ENCODE data around the gene SSH2.
"Not testable (repeated sequence)": the region's sequence is repeated elsewhere in the genome, so short reads cannot be mapped to it uniquely, and the experiment has no call there.

The SSH2 gene

DNA sequence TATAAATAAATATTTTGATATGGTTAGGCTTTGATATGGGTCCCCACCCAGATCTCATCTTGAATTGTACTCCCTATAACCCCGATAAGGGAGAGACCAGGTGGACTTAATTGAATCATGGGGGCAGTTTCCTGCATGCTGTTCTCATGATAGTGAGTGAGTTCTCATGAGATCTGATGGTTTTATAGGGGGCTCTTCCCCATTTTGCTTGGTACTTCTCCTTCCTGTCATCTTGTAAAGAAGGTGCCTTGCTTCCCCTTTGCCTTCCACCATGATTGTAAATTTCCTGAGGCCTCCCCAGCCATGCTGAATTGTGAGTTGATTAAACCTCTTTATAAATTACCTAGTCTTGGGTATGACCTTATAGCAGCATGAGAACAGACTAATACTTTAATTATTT, 55.7 kb downstream of the SSH2 start:
- not testable (repeated sequence) for DNase-seq (ENCODE audit: low read depth in 2 of 2, low spot score in 1 of 2)

DNA sequence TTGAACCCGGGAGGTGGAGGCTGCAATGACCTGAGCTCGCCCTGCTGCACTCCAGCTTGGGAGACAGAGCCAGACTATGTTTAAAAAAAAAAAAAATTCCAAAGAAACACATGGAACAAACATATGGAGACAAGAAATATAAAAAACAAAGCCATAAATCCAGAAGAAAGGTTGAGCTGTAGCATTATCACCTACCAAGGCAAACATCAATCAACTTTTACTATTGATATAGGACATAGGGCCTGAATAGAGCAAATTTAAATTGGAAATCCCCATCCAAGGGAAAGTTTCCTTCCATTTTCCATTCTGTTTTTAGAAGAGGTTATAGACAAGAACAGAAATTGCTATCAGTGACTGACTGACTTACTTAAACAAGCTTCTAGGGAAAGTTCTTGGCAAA, 56.6 kb downstream of the SSH2 start:
- no peak for DNase-seq (ENCODE audit: low read depth in 2 of 2, low spot score in 1 of 2)

DNA sequence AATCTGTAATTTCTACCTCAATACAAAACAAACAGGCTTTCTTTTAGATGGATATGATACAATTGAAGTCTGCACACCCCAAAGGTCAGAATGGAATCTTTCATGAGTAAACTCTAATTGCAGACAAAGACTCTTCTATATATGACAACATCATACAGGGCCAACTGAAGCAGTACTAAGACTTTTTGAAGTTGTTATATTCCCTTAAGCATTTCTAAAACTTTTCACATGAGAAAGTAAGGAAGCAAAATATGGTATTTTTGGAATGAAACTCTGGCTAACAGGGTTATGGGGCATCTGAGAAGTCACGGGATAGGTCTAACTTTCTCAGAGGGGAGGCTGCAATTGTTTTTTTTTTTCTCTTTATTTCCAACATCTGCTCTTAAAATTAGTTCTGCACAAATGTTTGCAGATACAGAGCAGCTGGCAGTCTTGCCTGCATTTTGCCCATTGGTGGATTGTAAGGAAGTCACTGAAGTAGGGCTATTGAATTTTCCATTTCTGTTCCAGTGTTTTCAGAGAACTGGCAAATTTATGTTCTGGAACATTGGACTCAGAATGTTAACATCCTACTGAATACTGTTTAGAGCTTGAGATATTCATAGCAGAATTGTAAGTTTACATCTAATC, 59.1 kb downstream of the SSH2 start:
- no peak for DNase-seq (ENCODE audit: low read depth in 2 of 2, low spot score in 1 of 2)

DNA sequence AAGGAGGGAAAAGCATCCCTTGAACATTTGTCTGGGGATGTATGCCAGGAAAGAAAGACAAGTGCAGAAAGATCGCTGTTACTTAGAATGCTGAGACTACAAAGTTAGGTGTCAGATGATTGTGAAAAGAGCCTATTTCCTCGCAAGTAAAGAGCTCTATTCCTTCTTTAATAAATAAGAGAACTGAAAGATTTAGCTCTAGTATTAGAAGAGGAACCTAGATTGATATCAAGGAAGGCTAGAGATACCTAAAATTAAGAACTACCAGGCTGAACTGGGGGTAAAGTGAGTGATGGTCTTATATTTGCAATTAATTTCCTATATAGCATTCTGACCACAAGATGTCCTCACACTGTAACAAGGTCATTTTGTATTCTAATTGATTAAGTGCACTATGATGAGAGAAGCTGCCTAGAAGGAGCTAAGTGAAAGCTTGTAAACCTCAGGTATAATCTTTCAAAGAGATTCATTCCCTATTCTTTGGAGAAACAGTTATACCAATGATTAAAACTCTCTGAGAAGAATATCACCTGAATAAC, 62.3 kb downstream of the SSH2 start:
- no peak for DNase-seq (ENCODE audit: low read depth in 2 of 2, low spot score in 1 of 2)

DNA sequence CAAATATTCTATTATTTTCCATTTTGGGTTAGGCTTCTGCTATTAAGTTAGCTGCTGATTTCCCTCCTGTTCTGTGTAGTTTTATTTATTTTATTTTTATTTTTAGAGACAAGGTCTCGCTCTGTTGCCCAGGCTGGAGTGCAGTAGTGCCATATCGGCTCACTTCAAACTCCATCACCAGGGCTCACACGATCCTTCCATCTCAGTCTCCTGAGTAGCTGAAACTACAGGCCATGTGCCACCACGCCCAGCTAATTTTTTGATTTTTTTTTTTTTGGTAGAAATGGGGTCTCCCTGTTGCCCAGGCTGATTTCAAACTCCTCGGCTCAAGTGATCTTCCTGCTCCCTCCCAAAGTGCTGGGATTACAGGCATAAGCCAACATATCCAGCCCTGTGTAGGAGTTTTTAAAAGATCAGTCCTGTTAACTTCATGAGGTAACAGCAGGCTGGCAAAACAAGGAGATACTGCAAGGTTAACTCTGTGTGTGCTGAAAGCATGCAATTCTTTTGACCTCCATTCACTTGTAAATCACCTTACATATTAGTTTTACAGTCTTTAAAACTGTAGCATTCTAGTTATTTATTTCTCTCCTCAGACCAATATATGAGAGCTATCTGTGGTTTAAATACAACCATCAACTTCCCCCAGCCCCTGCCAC, 63.2 kb downstream of the SSH2 start:
- no peak for DNase-seq (ENCODE audit: low read depth in 2 of 2, low spot score in 1 of 2)

DNA sequence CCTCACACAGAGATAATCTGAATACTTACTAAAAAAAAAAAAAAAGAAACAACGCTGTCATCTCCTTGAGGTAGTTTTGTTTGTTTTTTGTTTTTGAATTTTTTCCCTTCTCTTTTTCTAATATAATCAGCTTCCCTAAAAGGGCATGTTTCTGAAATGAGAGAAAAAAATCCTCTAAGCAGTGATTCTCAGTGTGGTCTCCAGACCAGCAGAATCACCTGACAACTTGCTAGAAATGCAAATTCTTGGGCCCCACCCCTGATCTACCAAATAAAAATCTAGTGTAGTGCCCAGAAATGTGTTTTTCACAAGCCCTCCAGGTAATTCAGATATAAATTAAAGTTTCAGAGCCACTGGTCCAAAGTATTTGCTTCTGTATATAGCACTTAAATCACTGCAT, 65.4 kb downstream of the SSH2 start:
- no peak for DNase-seq (ENCODE audit: low read depth in 2 of 2, low spot score in 1 of 2)

- DNase-seq (ENCODE audit: low read depth in 2 of 2, low spot score in 1 of 2): not testable (repeated sequence)
Observed at GRCh38 chr17:29864123-29864522, 65.9 kb downstream of the SSH2 start.

GRCh38 chr17:29862951-29863350, 67.1 kb downstream of the SSH2 start:
- DNase-seq (ENCODE audit: low read depth in 2 of 2, low spot score in 1 of 2): no peak

- DNase-seq (ENCODE audit: low read depth in 2 of 2, low spot score in 1 of 2): no peak
Observed at GRCh38 chr17:29862127-29862526, 67.9 kb downstream of the SSH2 start.

DNA sequence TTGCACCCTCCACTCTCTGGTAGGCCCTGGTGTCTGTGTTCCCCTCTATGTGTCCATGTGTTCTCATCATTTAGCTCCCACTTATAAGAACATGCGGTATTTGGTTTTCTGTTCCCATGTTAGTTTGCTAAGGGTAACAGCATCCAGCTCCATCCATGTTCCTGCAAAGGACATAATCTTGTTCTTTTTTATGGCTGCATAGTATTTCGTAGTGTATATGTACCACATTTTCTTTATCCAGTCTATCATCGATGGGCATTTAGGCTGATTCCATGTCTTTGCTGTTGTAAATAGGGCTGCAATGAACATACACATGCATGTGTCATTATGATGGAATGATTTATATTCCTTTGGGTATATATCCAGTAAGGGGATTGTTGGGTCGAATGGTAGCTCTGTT, 70.6 kb downstream of the SSH2 start:
- not testable (repeated sequence) for DNase-seq (ENCODE audit: low read depth in 2 of 2, low spot score in 1 of 2)

- no peak for DNase-seq (ENCODE audit: low read depth in 2 of 2, low spot score in 1 of 2)
Observed at GRCh38 chr17:29857823-29858222, 72.2 kb downstream of the SSH2 start.

GRCh38 chr17:29857105-29857504, 72.9 kb downstream of the SSH2 start:
- not testable (repeated sequence) for DNase-seq (ENCODE audit: low read depth in 2 of 2, low spot score in 1 of 2)

DNA sequence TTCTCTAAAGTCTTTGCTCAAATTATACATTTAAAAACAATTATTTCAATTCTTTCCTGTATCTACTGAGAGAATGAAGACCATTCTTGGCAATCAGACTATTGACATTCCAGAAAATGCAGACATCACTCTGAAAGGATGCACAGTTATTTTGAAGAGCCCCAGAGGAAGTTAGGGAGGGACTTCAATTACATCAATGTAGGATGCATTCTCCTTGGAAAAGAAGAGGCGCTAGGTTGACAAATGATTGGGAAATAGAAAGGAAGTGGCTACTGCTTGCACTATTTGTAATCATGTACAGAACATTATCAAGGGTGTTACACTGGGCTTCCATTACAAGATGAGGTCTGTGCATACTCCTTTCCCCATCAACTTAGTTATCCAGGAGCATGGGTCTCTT, 74.3 kb downstream of the SSH2 start:
- no peak for DNase-seq (ENCODE audit: low read depth in 2 of 2, low spot score in 1 of 2)

GRCh38 chr17:29848737-29849136, 81.3 kb downstream of the SSH2 start:
- no peak for DNase-seq (ENCODE audit: low read depth in 2 of 2, low spot score in 1 of 2)

- DNase-seq (ENCODE audit: low read depth in 2 of 2, low spot score in 1 of 2): no peak
Observed at GRCh38 chr17:29847527-29848400, 82.3 kb downstream of the SSH2 start.

DNA sequence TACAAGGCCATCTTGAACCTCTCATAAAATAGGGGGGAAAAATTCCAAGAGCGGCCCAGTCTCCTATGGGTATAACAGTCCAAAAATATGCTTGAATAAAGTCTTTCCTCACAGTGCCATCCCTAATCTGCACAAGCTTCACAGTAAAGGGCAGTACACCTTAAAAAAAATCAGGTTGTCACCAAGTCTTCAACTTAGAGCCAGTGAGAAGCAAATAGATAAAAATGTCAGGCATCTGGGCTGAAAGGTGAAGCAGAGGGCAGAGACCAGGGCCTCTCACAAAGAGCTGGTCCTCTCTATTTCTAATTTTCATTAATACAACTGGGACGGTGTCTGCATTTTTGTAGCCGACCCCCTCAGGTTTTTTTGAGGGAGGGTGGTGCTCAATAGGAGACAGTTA, 82.9 kb downstream of the SSH2 start:
- no peak for DNase-seq (ENCODE audit: low read depth in 2 of 2, low spot score in 1 of 2)

GRCh38 chr17:29846298-29846697, 83.7 kb downstream of the SSH2 start:
- DNase-seq (ENCODE audit: low read depth in 2 of 2, low spot score in 1 of 2): no peak

GRCh38 chr17:29844339-29845048, 85.5 kb downstream of the SSH2 start:
- DNase-seq (ENCODE audit: low read depth in 2 of 2, low spot score in 1 of 2): no peak

GRCh38 chr17:29840884-29841283, 89.1 kb downstream of the SSH2 start:
- no peak for DNase-seq (ENCODE audit: low read depth in 2 of 2, low spot score in 1 of 2)

DNA sequence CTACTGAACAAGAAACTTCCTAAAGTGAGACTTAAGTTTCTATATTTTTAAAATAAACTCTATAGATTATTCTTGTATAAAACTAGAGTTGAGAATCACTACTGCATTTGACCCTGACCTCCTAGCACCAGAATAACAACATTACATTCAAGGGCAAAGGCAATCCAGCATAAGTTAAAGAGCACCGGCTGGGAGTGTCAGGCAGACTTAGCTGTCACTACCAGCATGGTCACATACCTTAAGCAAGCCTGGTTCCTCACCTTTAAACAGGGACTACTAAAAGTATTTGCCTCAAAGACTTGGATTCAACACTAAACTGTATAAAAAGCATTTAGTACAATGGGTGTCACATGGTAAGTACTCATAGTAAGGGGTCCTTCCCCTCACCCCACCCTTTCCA, 90.4 kb downstream of the SSH2 start:
- DNase-seq (ENCODE audit: low read depth in 2 of 2, low spot score in 1 of 2): no peak

GRCh38 chr17:29838961-29839360, 91.1 kb downstream of the SSH2 start:
- DNase-seq (ENCODE audit: low read depth in 2 of 2, low spot score in 1 of 2): no peak

All from stimulated activated CD8-positive, alpha-beta memory T cell treated with anti-CD3 and anti-CD28 coated beads, Interleukin-4, amount 100 ng/mL, for 4 hours (primary cell).